WERI-Rb-1 (cell line): ENCODE measurements around the gene SELENOM.

Source experiments
- DNase-seq: peaks from one replicate; pipeline ENCODE4 v3.0.0-alpha.2; 2020
- H3K27ac ChIP-seq: fragments of 250-450 bp; sonication (Bioruptor Pico); 2 replicates; pipeline ENCODE4 v1.5.1; 2020; ENCODE audit warnings: mild to moderate bottlenecking, moderate library complexity
- H3K27me3 ChIP-seq: fragments of 250-450 bp; sonication (Bioruptor Pico); 2 replicates; pipeline ENCODE4 v1.5.1; 2021; ENCODE audit warnings: mild to moderate bottlenecking, low read depth, moderate library complexity; ENCODE audit not compliant: insufficient read depth, severe bottlenecking
- H3K36me3 ChIP-seq: fragments of 250-450 bp; sonication (Bioruptor Pico); 2 replicates; pipeline ENCODE4 v1.5.1; 2020; ENCODE audit warnings: mild to moderate bottlenecking, moderate library complexity
- H3K4me3 ChIP-seq: 2 replicates; pipeline ENCODE4 v1.5.1; 2011; ENCODE audit warnings: low read depth, mild to moderate bottlenecking, control low read depth, low read length
- H3K9me3 ChIP-seq: fragments of 250-450 bp; sonication (Bioruptor Pico); 2 replicates; pipeline ENCODE4 v1.5.1; 2021; ENCODE audit warnings: mild to moderate bottlenecking, moderate library complexity; ENCODE audit not compliant: severe bottlenecking
- CTCF ChIP-seq: IDR thresholded peaks from 2 replicates; pipeline ENCODE4 v1.5.1; 2011; ENCODE audit warnings: low read depth, mild to moderate bottlenecking, control low read depth, inconsistent platforms, low read length

The SELENOM gene

GRCh38 chr22:31094021-31094551, 13.3 kb downstream of the SELENOM start:
- H3K9me3 ChIP-seq: no peaks in the 10 kb centered on the region
- DNase-seq: no peak
- H3K27ac ChIP-seq: 0 out of 2 replicates have a peak overlapping the region, but pooled peaks have one; percentile 89
- no peaks in the 10 kb centered on the region for H3K27me3 ChIP-seq
- no peak for TF ChIP-seq CTCF
- H3K4me3 ChIP-seq: no peak overlapping the region
- H3K36me3 ChIP-seq: peaks cover 57% of the 10 kb centered on the region

GRCh38 chr22:31093086-31093850, 14.1 kb downstream of the SELENOM start:
- no peak for TF ChIP-seq CTCF
- H3K9me3 ChIP-seq: no peaks in the 10 kb centered on the region
- DNase-seq: no peak
- H3K27ac ChIP-seq: peak overlapping the region; percentile 89
- no peak overlapping the region for H3K4me3 ChIP-seq
- H3K36me3 ChIP-seq: peaks cover 55% of the 10 kb centered on the region
- H3K27me3 ChIP-seq: no peaks in the 10 kb centered on the region

GRCh38 chr22:31092161-31092560, 15.2 kb downstream of the SELENOM start:
- peaks cover 52% of the 10 kb centered on the region for H3K36me3 ChIP-seq
- peak overlapping the region; percentile 1; the same call in 1 of the 2 replicates for H3K4me3 ChIP-seq
- no peak for TF ChIP-seq CTCF
- H3K9me3 ChIP-seq: no peaks in the 10 kb centered on the region
- H3K27ac ChIP-seq: peak overlapping the region; percentile 89
- DNase-seq: peak; percentile 91
- no peaks in the 10 kb centered on the region for H3K27me3 ChIP-seq

GRCh38 chr22:31091106-31091975, 16.0 kb downstream of the SELENOM start:
- no peaks in the 10 kb centered on the region for H3K9me3 ChIP-seq
- no peak overlapping the region for H3K4me3 ChIP-seq
- H3K27me3 ChIP-seq: no peaks in the 10 kb centered on the region
- no peak for TF ChIP-seq CTCF
- no peak for DNase-seq
- H3K27ac ChIP-seq: peak overlapping the region; percentile 89
- peaks cover 44% of the 10 kb centered on the region for H3K36me3 ChIP-seq

GRCh38 chr22:31090217-31091085, 16.9 kb downstream of the SELENOM start:
- H3K36me3 ChIP-seq: peaks cover 35% of the 10 kb centered on the region
- TF ChIP-seq CTCF: no peak
- no peaks in the 10 kb centered on the region for H3K27me3 ChIP-seq
- DNase-seq: no peak
- peak overlapping the region; percentile 89 for H3K27ac ChIP-seq
- no peaks in the 10 kb centered on the region for H3K9me3 ChIP-seq
- no peak overlapping the region for H3K4me3 ChIP-seq
